HepG2 (cell line): ENCODE results near the gene RAB5B. TPM values are rescaled to one million over a fixed set of nuclear protein-coding genes. Genes with fewer than 3 reads are reported as not detected.
"Not testable (repeated sequence)": the region's sequence is repeated elsewhere in the genome, so short reads cannot be mapped to it uniquely, and the experiment has no call there.

Experiments
- ATAC-seq: fragments of 200-7000 bp; cut with Tn5 transposase; 3 replicates; pipeline ENCODE4 v1.9.1; 2020; ENCODE audit warnings: mild to moderate bottlenecking, moderate library complexity
- BruUV-seq: library from RNA; stranded (reverse); fragments of 400-500 nt; replicated peaks from 2 replicates; lab custom pipeline; 2021; lab: Mats Ljungman, UMichigan
- CTCF ChIA-PET: fragments of 300-600 bp; formaldehyde crosslinking; extraction: SDS; loops from one replicate; lab custom pipeline; 2021; ENCODE audit warnings: low total read pairs, inconsistent platforms, low intra/inter-chr PET ratio; lab: Yijun Ruan, JAX
- POLR2A ChIA-PET: fragments of 350-600 bp; sonication (Branson Sonifier 250); formaldehyde crosslinking; loops from one replicate; lab custom pipeline; 2020; ENCODE audit warnings: antibody characterized with exemption, inconsistent platforms; lab: Yijun Ruan, JAX
- DNase-seq: peaks from one replicate; pipeline ENCODE4 v3.0.0-alpha.2; 2015; ENCODE audit warnings: low spot score
- FAIRE-seq: peaks from 3 replicates; lab custom pipeline; 2011; peaks lifted over from hg19 to GRCh38; lab: Jason Lieb, UNC
- H2AFZ ChIP-seq: one replicate; pipeline ENCODE4 v1.6.1; 2011; ENCODE audit warnings: low read length, inconsistent platforms
- H3K27ac ChIP-seq: fragments of 300-600 bp; 3 replicates; pipeline ENCODE4 v1.8.0; 2011; ENCODE audit warnings: mixed run types, mild to moderate bottlenecking, mixed read lengths, low read length, inconsistent platforms; ENCODE audit not compliant: insufficient read depth; ENCODE audit errors: extremely low read length
- H3K27me3 ChIP-seq, 2 experiments: fragments of 200-600 bp in 1 of 2; 2 replicates in 1 of 2; 3 replicates in 1 of 2; pipeline versions ENCODE4 v1.6.0 to v1.8.0; 2011; ENCODE audit warnings: low read length in 2 of 2, mild to moderate bottlenecking in 2 of 2, moderate library complexity in 2 of 2, inconsistent platforms in 1 of 2; ENCODE audit not compliant: insufficient read depth in 2 of 2, control insufficient read depth in 1 of 2
- H3K36me3 ChIP-seq, 2 experiments: fragments of 200-600 bp in 1 of 2; replicated peaks in 1 of 2; 2 replicates in 1 of 2; 3 replicates in 1 of 2; pipeline versions ENCODE4 v1.5.1 to v1.8.0; 2011; ENCODE audit warnings: low read length in 2 of 2, inconsistent platforms in 1 of 2; ENCODE audit not compliant: insufficient read depth in 2 of 2, control insufficient read depth in 1 of 2
- H3K4me1 ChIP-seq: 2 replicates; pipeline ENCODE4 v1.5.1; 2012; ENCODE audit warnings: low read length, inconsistent platforms; ENCODE audit not compliant: insufficient read depth
- H3K4me2 ChIP-seq: 2 replicates; pipeline ENCODE4 v1.6.0; 2011; ENCODE audit warnings: low read depth, low read length, inconsistent platforms
- H3K4me3 ChIP-seq, 3 experiments: fragments of 200-600 bp in 1 of 3; sonication (generic), shearing (Covaris generic) in 1 of 3; replicated peaks in 1 of 3; 2 replicates each; pipeline ENCODE4 v1.5.1; 2011 to 2016; ENCODE audit warnings: low read length in 3 of 3, inconsistent platforms in 2 of 3, low read depth in 2 of 3, mild to moderate bottlenecking in 2 of 3, control low read depth in 1 of 3, mixed read lengths in 1 of 3; ENCODE audit not compliant: insufficient read depth in 1 of 3
- H3K79me2 ChIP-seq: one replicate; pipeline ENCODE4 v1.6.1; 2011; ENCODE audit warnings: low read length, inconsistent platforms; ENCODE audit not compliant: insufficient read depth
- H3K9ac ChIP-seq: 2 replicates; pipeline ENCODE4 v1.6.0; 2011; ENCODE audit warnings: mild to moderate bottlenecking, low read depth, low read length, inconsistent platforms; ENCODE audit not compliant: insufficient read depth
- H3K9me3 ChIP-seq: 2 replicates; pipeline ENCODE4 v1.5.1; 2012; ENCODE audit warnings: mild to moderate bottlenecking, low read length
- H4K20me1 ChIP-seq: 2 replicates; pipeline ENCODE4 v1.6.0; 2011; ENCODE audit warnings: inconsistent platforms, mild to moderate bottlenecking, low read length, moderate library complexity; ENCODE audit not compliant: insufficient read depth
- ETV5 ChIP-seq: IDR thresholded peaks from 2 replicates; pipeline ENCODE4 v1.6.1; 2018; ENCODE audit warnings: missing biosample characterization, missing genetic modification reagents, inconsistent platforms, borderline replicate concordance
- HMGA1 ChIP-seq: sonication (generic); formaldehyde crosslinking; conservative IDR thresholded peaks from 2 replicates; pipeline ENCODE4 v1.4.0; 2020; ENCODE audit warnings: missing genetic modification reagents
- NR2C2 ChIP-seq: sonication (generic); formaldehyde crosslinking; IDR thresholded peaks from 2 replicates; pipeline ENCODE4 v1.4.0; 2020; ENCODE audit warnings: missing genetic modification reagents, mild to moderate bottlenecking, moderate library complexity, borderline replicate concordance
- PHF21A ChIP-seq: sonication (generic); formaldehyde crosslinking; IDR thresholded peaks from 2 replicates; pipeline ENCODE4 v1.5.0; 2020; ENCODE audit warnings: mild to moderate bottlenecking, missing genetic modification reagents
- SPEN ChIP-seq: sonication (generic); formaldehyde crosslinking; IDR thresholded peaks from 2 replicates; pipeline ENCODE4 v1.5.1; 2020; ENCODE audit warnings: low read depth, mild to moderate bottlenecking, missing genetic modification reagents
- ZBTB37 ChIP-seq: sonication (generic); formaldehyde crosslinking; IDR thresholded peaks from 2 replicates; pipeline ENCODE4 v1.4.0; 2020; ENCODE audit warnings: mild to moderate bottlenecking, missing genetic modification reagents
- ZNF543 ChIP-seq: sonication (generic); formaldehyde crosslinking; IDR thresholded peaks from 2 replicates; pipeline ENCODE4 v1.4.0; 2020; ENCODE audit warnings: mild to moderate bottlenecking, missing genetic modification reagents
- ZNF570 ChIP-seq: sonication (generic); formaldehyde crosslinking; IDR thresholded peaks from 2 replicates; pipeline ENCODE4 v1.4.0; 2020; ENCODE audit warnings: mild to moderate bottlenecking, missing genetic modification reagents, borderline replicate concordance
- ZZZ3 ChIP-seq: sonication (generic); formaldehyde crosslinking; IDR thresholded peaks from 2 replicates; pipeline ENCODE4 v1.4.0; 2020; ENCODE audit warnings: missing genetic modification reagents, mild to moderate bottlenecking, borderline replicate concordance
- WGBS: methylation state at CpG from one replicate; pipeline ENCODE4 v1.1.6; 2017; ENCODE audit warnings: low lambda C conversion rate; 5-methylcytosine and 5-hydroxymethylcytosine counted together
- in situ Hi-C: cut with HindIII; loops from 2 replicates; pipeline ENCODE4 v1.10.0; 2017; ENCODE audit warnings: low pct_unique_long_range_greater_than_20kb; ENCODE audit not compliant: extremely low pct_ligation_motif_present
- intact Hi-C: fragments of 100-400 bp; cut with micrococcal nuclease; formaldehyde crosslinking; loops from one replicate; pipeline ENCODE4 v1.10.0; 2022; ENCODE audit not compliant: unreplicated experiment
- polyA plus RNA-seq, 8 experiments: library from polyadenylated mRNA; depleted of rRNA in 3 of 8; stranded (reverse) in 7 of 8; unstranded in 1 of 8; fragments of >200 nt; fragmentation: Illumina TruSeq in 4 of 8; extraction: Trizol in 4 of 8; gene quantifications; 2 replicates each; pipeline versions ENCODE4 v1.2.1 to v1.2.3, GENCODE V29; 2011 to 2016; ENCODE audit warnings: low read depth in 4 of 8, missing spikeins in 1 of 8, mixed read lengths in 1 of 8; ENCODE audit not compliant: insufficient read depth in 1 of 8
- total RNA-seq, 5 experiments: library from RNA; depleted of rRNA; stranded (reverse); fragments of >200 nt; fragmentation: Illumina TruSeq; extraction: Trizol; gene quantifications; 2 replicates each; pipeline ENCODE4 v1.2.3, GENCODE V29; 2016; ENCODE audit warnings: low read depth in 1 of 5
- TF ChIP-seq, protein P1 (sequence below): sonication (generic); formaldehyde crosslinking; IDR thresholded peaks from 2 replicates; pipeline ENCODE4 v1.5.0; 2020; ENCODE audit warnings: missing genetic modification reagents

Gene RAB5B
- total and polyA plus RNA-seq, 2 of the 13 experiments (the other 11 are each of a cell fraction or from before 2014, with no cell fraction given) = 26.0 to 68.3 TPM

GRCh38 chr12:55984861-55985260 is 11.0 kb downstream of the RAB5B start (continued):
- TF ChIP-seq ZBTB37 (CRISPR knock-in tag) = no peak

DNA sequence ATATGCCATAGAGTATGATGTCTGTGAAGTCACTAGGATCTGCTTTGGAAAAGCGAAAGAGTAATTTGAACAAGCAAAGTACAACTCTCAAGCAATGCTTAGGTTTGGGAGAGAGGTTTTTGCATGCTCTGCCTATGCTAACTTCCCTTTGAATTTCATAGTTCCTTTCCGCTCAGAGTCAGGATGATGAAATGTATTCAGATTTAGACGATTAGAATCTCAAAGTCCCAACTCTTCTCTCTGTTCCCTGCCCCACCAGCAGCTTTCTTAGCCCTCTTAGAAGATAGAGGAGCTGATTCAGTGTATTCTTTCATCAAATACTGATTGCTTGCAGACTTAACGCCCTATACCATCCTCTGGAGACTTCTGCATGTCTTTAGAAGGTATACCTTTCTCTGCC is 11.5 kb downstream of the RAB5B start:
- H3K4me3 ChIP-seq = no peak overlapping the region
- BruUV-seq = no TSS peak
- no peak for DNase-seq
- no peak overlapping the region for H3K9ac ChIP-seq
- TF ChIP-seq ETV5 (CRISPR knock-in tag) = no peak
- TF ChIP-seq HMGA1 (CRISPR knock-in tag) = no peak
- TF ChIP-seq SPEN (CRISPR knock-in tag) = no peak
- no peak for TF ChIP-seq ZNF543 (CRISPR knock-in tag)
- TF ChIP-seq, protein P1, sequence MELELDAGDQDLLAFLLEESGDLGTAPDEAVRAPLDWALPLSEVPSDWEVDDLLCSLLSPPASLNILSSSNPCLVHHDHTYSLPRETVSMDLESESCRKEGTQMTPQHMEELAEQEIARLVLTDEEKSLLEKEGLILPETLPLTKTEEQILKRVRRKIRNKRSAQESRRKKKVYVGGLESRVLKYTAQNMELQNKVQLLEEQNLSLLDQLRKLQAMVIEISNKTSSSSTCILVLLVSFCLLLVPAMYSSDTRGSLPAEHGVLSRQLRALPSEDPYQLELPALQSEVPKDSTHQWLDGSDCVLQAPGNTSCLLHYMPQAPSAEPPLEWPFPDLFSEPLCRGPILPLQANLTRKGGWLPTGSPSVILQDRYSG (CRISPR knock-in tag) = no peak
- no peak for TF ChIP-seq ZZZ3 (CRISPR knock-in tag)
- no peak for TF ChIP-seq PHF21A (CRISPR knock-in tag)
- no peak for TF ChIP-seq ZNF570
- no peak for TF ChIP-seq NR2C2 (CRISPR knock-in tag)
- no peaks in the 10 kb centered on the region for H3K27me3 ChIP-seq
- no peaks in the 10 kb centered on the region for H3K4me1 ChIP-seq
- no peak overlapping the region for H2AFZ ChIP-seq
- intact Hi-C loops = no loop called here
- H3K9me3 ChIP-seq = no peaks in the 10 kb centered on the region
- H3K79me2 ChIP-seq = no peaks in the 10 kb centered on the region
- H3K36me3 ChIP-seq = peaks cover 4 to 28% of the 10 kb centered on the region in 2 experiments; a peak in 4 of 5 replicates
- FAIRE-seq = no peak
- no peak overlapping the region for H3K4me2 ChIP-seq
- no peaks in the 10 kb centered on the region for H4K20me1 ChIP-seq
- in situ Hi-C loops = no loop called here
- no peak for ATAC-seq
- POLR2A ChIA-PET = interaction anchor here (0.8 to 5.6 kb wide), 3 partner anchors 11 to 96 kb away, joined by 3 to 45 read pairs (median 7); partner anchors contain the start of genes RAB5B and SUOX
- CTCF ChIA-PET = no interaction called here
- H3K27ac ChIP-seq = no peak overlapping the region
- 91% methylated on average over 4 of the region's 4 CpGs for WGBS

DNA sequence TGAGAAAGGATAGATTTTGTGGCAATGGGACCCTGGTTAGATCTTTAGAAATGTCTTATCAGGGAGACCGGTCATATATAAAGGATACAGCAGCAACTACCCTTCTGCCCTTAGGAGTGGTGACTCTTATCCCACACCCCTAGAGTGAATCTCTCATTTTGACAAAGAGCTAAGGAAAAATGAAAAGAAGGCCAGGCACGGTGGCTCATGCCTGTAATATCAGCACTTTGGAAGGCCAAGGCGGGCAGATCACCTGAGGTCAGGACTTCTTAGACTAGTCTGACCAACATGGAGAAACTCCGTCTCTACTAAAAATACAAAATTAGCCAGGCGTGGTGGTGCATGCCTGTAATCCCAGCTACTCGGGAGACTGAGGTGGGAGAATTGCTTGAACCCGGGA is 12.1 kb downstream of the RAB5B start:
- ATAC-seq, intact Hi-C loops, H3K4me1 ChIP-seq, H2AFZ ChIP-seq, H3K4me3 ChIP-seq, H4K20me1 ChIP-seq, H3K79me2 ChIP-seq, H3K9me3 ChIP-seq, H3K27me3 ChIP-seq, H3K9ac ChIP-seq, H3K4me2 ChIP-seq, BruUV-seq, DNase-seq, FAIRE-seq, CTCF ChIA-PET, H3K27ac ChIP-seq, in situ Hi-C loops: not testable (repeated sequence)
- peaks cover 8 to 30% of the 10 kb centered on the region in 2 experiments for H3K36me3 ChIP-seq
- POLR2A ChIA-PET = interaction anchor here (1.1 to 5.6 kb wide), 3 partner anchors 11 to 26 kb away, joined by 3 to 45 read pairs (median 7); partner anchors contain the start of genes RAB5B and SUOX
- WGBS = 96% methylated on average over 7 of the region's 7 CpGs
